Testis (tissue), 3 donors: ENCODE results near the gene HECTD4. TPM values are rescaled to one million over a fixed set of nuclear protein-coding genes. Genes with fewer than 3 reads are reported as not detected.
"Not testable (repeated sequence)": the region's sequence is repeated elsewhere in the genome, so short reads cannot be mapped to it uniquely, and the experiment has no call there.

Source experiments
- DNase-seq: peaks from one replicate; pipeline ENCODE4 v3.0.0-alpha.2; 2019
- H3K27ac ChIP-seq, 2 donors: fragments of 200-600 bp; sonication (generic); one replicate each; pipeline ENCODE4 v1.5.1; 2019
- H3K27me3 ChIP-seq: fragments of 200-600 bp; sonication (generic); one replicate; pipeline ENCODE4 v1.5.1; 2019
- H3K36me3 ChIP-seq: fragments of 200-600 bp; sonication (generic); one replicate; pipeline ENCODE4 v1.5.1; 2017; ENCODE audit warnings: low read depth; ENCODE audit errors: missing control alignments
- H3K4me1 ChIP-seq: fragments of 200-600 bp; sonication (generic); one replicate; pipeline ENCODE4 v1.5.1; 2019
- H3K4me3 ChIP-seq, 2 donors: fragments of 200-600 bp; sonication (generic); one replicate each; pipeline ENCODE4 v1.5.1; 2017 to 2019
- H3K9me3 ChIP-seq: fragments of 200-600 bp; sonication (generic); one replicate; pipeline ENCODE4 v1.5.1; 2017
- POLR2A ChIP-seq: fragments of 450-650 bp; IDR thresholded peaks from one replicate; pipeline ENCODE4 v1.6.1; 2017; ENCODE audit warnings: antibody characterized with exemption, mild to moderate bottlenecking, moderate library complexity
- WGBS, 2 donors: methylation state at CpG; one replicate each; pipeline ENCODE4 v1.1.5; 2018; 5-methylcytosine and 5-hydroxymethylcytosine counted together
- intact Hi-C: fragments of 100-400 bp; cut with DNase I; formaldehyde crosslinking; loops from one replicate; pipeline ENCODE4 v1.15.1; 2023; ENCODE audit warnings: low total_unique reads
- polyA plus RNA-seq: library from polyadenylated mRNA; stranded (reverse); fragments of 350-450 nt; fragmentation: Illumina TruSeq; extraction: RNeasy Lipid Tissue Mini Kit (QIAGEN cat#74804); gene quantifications from one replicate; pipeline ENCODE4 v1.2.3, GENCODE V29; 2014; ENCODE audit warnings: low read depth, low replicate concordance; ENCODE audit not compliant: insufficient read depth
- total RNA-seq, 2 donors: library from RNA; depleted of rRNA; stranded (reverse); fragments of >200 nt; gene quantifications; one replicate each; pipeline ENCODE4 v1.2.3, GENCODE V29; 2016
- TF ChIP-seq, protein P1 (sequence below), 3 experiments: fragments of 450-650 bp in 2 of 3; fragments of 200-600 bp in 1 of 3; sonication (generic) in 1 of 3; IDR thresholded peaks; one replicate each; pipeline ENCODE4 v1.5.1; 2016 to 2019; ENCODE audit warnings: antibody characterized with exemption in 3 of 3, mild to moderate bottlenecking in 2 of 3, moderate library complexity in 1 of 3

HECTD4 gene
- total and polyA plus RNA-seq, 3 donors from 2014 or later = 49.6 to 91.8 (median 68.8) TPM

DNA sequence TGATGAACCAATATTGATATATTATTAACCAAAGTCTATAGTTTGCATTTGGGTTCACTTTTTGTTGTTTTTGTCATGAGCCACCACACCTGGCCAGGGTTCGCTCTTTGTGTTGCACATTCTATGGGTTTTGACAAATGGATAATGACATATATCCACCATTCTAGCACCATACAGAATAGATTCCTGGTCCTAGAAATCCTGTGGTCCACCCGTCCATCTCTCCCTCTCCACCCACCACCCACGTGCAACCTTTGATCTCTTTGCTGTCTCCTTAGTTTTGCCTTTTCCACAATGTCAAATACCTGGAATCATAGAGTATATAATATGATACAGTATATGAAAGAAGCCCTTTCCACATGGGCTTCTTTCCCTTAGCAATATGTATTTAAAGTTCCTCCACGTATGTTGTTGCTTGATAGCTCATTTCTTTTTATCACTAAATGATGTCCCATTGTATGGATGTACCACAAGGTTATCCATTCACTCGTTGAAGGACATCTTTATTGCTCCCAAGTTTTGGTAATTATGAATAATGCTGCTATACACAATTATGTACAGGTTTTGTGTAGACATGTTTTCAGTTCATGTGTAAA is 19.8 kb upstream of the HECTD4 start:
- H3K36me3 ChIP-seq = no peaks in the 10 kb centered on the region
- H3K27me3 ChIP-seq = no peaks in the 10 kb centered on the region
- H3K4me3 ChIP-seq = no peak overlapping the region
- no peak for DNase-seq
- H3K4me1 ChIP-seq = peaks cover under 1% of the 10 kb centered on the region
- 71% methylated on average over 5 of the region's 5 CpGs for WGBS, 2 donors
- TF ChIP-seq, protein P1, sequence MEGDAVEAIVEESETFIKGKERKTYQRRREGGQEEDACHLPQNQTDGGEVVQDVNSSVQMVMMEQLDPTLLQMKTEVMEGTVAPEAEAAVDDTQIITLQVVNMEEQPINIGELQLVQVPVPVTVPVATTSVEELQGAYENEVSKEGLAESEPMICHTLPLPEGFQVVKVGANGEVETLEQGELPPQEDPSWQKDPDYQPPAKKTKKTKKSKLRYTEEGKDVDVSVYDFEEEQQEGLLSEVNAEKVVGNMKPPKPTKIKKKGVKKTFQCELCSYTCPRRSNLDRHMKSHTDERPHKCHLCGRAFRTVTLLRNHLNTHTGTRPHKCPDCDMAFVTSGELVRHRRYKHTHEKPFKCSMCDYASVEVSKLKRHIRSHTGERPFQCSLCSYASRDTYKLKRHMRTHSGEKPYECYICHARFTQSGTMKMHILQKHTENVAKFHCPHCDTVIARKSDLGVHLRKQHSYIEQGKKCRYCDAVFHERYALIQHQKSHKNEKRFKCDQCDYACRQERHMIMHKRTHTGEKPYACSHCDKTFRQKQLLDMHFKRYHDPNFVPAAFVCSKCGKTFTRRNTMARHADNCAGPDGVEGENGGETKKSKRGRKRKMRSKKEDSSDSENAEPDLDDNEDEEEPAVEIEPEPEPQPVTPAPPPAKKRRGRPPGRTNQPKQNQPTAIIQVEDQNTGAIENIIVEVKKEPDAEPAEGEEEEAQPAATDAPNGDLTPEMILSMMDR (IDR thresholded peaks at IDR 0.05) = no peak
- TF ChIP-seq POLR2A = no peak
- H3K27ac ChIP-seq = no peak overlapping the region
- no peaks in the 10 kb centered on the region for H3K9me3 ChIP-seq
- intact Hi-C loops = no loop called here

DNA sequence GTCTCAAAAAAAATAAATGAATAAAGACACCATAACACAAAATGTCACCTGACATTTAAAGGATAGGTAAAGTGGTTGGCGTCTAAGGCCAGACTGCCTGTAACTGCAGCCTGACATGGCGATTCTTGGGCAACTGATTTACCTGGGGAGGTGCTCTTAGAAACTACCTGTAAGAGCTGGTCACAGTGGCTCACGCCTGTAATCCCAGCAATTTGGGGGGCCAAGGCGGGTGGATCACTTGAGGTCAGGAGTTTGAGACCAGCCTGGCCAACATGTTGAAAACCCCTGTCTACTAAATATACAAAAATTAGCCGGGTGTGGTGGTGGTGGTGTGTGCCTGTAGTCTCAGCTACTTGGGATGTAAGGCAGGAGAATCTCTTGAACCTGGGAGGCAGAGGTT is 18.8 kb upstream of the HECTD4 start:
- TF ChIP-seq, protein P1 (IDR thresholded peaks at IDR 0.05) = no peak
- TF ChIP-seq POLR2A = no peak
- Histone ChIP-seq H3K4me3 (no peak overlapping the region), H3K4me1 (no peaks in the 10 kb centered on the region), H3K9me3 (no peaks in the 10 kb centered on the region), H3K36me3 (no peaks in the 10 kb centered on the region), H3K27ac (no peak overlapping the region), H3K27me3 (no peaks in the 10 kb centered on the region)
- intact Hi-C loops = no loop called here
- WGBS, 2 donors = 88 to 89% methylated on average over 5 of the region's 5 CpGs
- no peak for DNase-seq

DNA sequence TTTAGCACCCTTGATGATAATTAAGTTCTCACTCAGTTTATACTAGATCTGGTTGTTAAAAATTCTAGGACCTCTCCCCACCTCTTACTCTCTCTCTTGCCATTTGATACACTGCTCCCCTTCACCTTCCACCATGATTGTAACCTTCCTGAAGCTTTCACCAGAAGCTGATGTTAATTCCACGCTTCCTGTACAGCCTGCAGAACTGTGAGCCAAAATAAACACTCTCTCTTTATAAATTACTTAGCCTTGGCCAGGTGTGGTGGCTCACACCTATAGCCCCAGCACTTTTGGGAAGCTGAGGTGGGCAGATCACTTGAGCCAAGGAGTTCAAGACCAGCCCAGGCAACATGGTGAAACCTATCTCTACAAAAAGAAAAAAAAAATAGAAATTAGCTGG is 11.1 kb upstream of the HECTD4 start:
- WGBS, 2 donors = 94 to 96% methylated on average over 1 of the region's 1 CpG
- Histone ChIP-seq H3K9me3 (no peaks in the 10 kb centered on the region), H3K27ac (no peak overlapping the region), H3K4me3 (no peak overlapping the region), H3K36me3 (no peaks in the 10 kb centered on the region), H3K27me3 (no peaks in the 10 kb centered on the region), H3K4me1 (no peaks in the 10 kb centered on the region)
- intact Hi-C loops = no loop called here
- TF ChIP-seq POLR2A = no peak
- no peak for DNase-seq

DNA sequence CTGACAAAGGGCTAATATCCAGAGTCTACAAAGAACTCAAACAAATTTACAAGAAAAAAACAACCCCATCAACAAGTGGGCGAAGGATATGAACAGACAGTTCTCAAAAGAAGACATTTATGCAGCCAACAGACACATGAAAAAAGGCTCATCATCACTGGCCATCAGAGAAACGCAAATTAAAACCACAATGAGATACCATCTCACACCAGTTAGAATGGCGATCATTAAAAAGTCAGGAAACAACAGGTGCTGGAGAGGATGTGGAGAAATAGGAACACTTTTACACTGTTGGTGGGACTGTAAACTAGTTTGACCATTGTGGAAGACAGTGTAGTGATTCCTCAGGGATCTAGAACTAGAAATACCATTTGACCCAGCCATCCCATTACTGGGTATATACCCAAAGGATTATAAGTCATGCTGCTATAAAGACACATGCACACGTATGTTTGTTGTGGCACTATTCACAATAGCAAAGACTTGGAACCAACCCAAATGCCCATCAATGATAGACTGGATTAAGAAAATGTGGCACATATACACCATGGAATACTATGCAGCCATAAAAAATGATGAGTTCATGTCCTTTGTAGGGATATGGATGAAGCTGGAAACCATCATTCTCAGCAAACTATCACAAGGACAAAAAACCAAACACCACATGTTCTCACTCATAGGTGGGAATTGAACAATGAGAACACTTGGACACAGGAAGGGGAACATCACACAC is 7.9 kb upstream of the HECTD4 start:
- H3K27me3 ChIP-seq, H3K27ac ChIP-seq, H3K36me3 ChIP-seq, H3K4me3 ChIP-seq, DNase-seq, H3K4me1 ChIP-seq, H3K9me3 ChIP-seq, intact Hi-C loops: not testable (repeated sequence)
- 88 to 91% methylated on average over 4 of the region's 4 CpGs for WGBS, 2 donors

DNA sequence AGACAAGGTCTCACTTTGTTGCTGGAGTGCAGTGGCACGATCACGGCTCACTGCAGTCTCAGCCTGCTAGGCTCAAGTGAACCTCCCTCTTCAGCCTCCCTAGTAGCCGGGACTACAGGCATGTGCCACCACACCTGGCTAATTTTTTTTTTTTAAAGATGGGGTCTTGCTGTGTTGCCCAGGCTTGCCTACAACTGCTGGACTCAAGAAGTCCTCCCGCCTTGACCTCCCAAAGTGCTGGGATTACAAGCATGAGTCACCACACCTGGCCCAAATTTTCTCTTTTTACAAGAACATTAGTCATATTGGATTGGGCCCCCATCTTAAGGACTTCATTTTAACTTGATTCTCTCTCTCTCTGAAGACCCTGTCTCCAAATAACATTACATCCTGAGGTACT is 7.0 kb upstream of the HECTD4 start:
- Histone ChIP-seq H3K4me3 (no peak overlapping the region), H3K9me3 (no peaks in the 10 kb centered on the region), H3K4me1 (no peaks in the 10 kb centered on the region), H3K36me3 (no peaks in the 10 kb centered on the region), H3K27me3 (no peaks in the 10 kb centered on the region), H3K27ac (no peak overlapping the region)
- WGBS, 2 donors = 82 to 93% methylated on average over 4 of the region's 4 CpGs
- DNase-seq = no peak
- TF ChIP-seq, protein P1 (IDR thresholded peaks at IDR 0.05) = no peak
- TF ChIP-seq POLR2A = no peak
- intact Hi-C loops = no loop called here

DNA sequence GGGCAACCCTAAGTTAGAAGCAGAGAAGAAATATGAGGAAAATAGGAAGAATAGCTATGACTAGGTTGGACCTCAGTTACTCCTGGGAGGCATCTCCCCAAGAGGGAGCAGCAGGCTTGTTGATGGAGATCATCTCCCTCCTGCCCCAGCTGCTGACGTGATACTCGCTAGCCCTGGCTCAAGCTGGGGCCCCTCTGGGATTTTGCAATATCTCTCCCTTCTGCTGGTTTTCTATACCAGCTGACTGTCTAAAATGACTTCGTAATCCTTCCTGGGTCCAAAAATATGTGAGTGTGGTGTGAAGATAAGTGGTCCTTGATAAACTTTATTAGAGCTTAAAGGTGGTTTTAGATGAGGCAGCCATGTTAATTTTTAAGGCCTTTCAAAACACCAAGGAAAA is 4.5 kb upstream of the HECTD4 start:
- WGBS, 2 donors = 51 to 64% methylated on average over 3 of the region's 3 CpGs
- Histone ChIP-seq H3K36me3 (no peaks in the 10 kb centered on the region), H3K4me1 (no peaks in the 10 kb centered on the region), H3K27ac (no peak overlapping the region), H3K4me3 (no peak overlapping the region), H3K27me3 (no peaks in the 10 kb centered on the region), H3K9me3 (no peaks in the 10 kb centered on the region)
- no peak for DNase-seq
- intact Hi-C loops = no loop called here
- TF ChIP-seq, protein P1 (IDR thresholded peaks at IDR 0.05) = no peak
- TF ChIP-seq POLR2A = no peak
